Smooth muscle cell (in vitro differentiated cells): ENCODE results near the gene MYADML2. TPM values are rescaled to one million over a fixed set of nuclear protein-coding genes. Genes with fewer than 3 reads are reported as not detected.

Source experiments
- DNase-seq: peaks from one replicate; lab custom pipeline; 2025; ENCODE audit not compliant: unreplicated experiment; lab: John Stamatoyannopoulos, UW
- H2AFZ ChIP-seq: fragments of 200-600 bp; sonication (generic); 2 replicates; pipeline ENCODE4 v1.6.0; 2016; ENCODE audit warnings: antibody characterized with exemption, low read depth, mild to moderate bottlenecking
- H3F3A ChIP-seq: fragments of 200-600 bp; sonication (generic); 2 replicates; pipeline ENCODE4 v1.6.0; 2017; ENCODE audit warnings: antibody characterized with exemption, low read depth
- H3K27ac ChIP-seq: fragments of 200-600 bp; sonication (generic); 2 replicates; pipeline ENCODE4 v1.5.1; 2016; ENCODE audit warnings: low read depth, mild to moderate bottlenecking
- H3K27me3 ChIP-seq: fragments of 200-600 bp; sonication (generic); 2 replicates; pipeline ENCODE4 v1.6.1; 2016; ENCODE audit warnings: low read depth, mild to moderate bottlenecking
- H3K36me3 ChIP-seq: fragments of 200-600 bp; sonication (generic); 2 replicates; pipeline ENCODE4 v1.5.1; 2016; ENCODE audit warnings: low read depth
- H3K4me1 ChIP-seq: fragments of 200-600 bp; sonication (generic); 2 replicates; pipeline ENCODE4 v1.5.1; 2016; ENCODE audit warnings: low read depth
- H3K4me2 ChIP-seq: fragments of 200-600 bp; sonication (generic); 2 replicates; pipeline ENCODE4 v1.6.0; 2016; ENCODE audit warnings: mild to moderate bottlenecking
- H3K4me3 ChIP-seq: fragments of 200-600 bp; sonication (generic); 2 replicates; pipeline ENCODE4 v1.5.1; 2016; ENCODE audit warnings: mild to moderate bottlenecking
- H3K79me2 ChIP-seq: fragments of 200-600 bp; sonication (generic); 2 replicates; pipeline ENCODE4 v1.6.0; 2016; ENCODE audit warnings: low read depth, mild to moderate bottlenecking
- H3K9ac ChIP-seq: fragments of 200-600 bp; sonication (generic); 2 replicates; pipeline ENCODE4 v1.6.0; 2016; ENCODE audit warnings: low read depth
- H3K9me3 ChIP-seq: fragments of 200-600 bp; sonication (generic); replicated peaks from 2 replicates; pipeline ENCODE4 v1.5.1; 2016; ENCODE audit warnings: low read depth
- H4K20me1 ChIP-seq: fragments of 200-600 bp; sonication (generic); 2 replicates; pipeline ENCODE4 v1.6.0; 2016; ENCODE audit warnings: low read depth
- CTCF ChIP-seq: fragments of 200-600 bp; sonication (generic); IDR thresholded peaks from 2 replicates; pipeline ENCODE4 v1.5.1; 2017; ENCODE audit warnings: borderline replicate concordance, mild to moderate bottlenecking, antibody characterized with exemption; ENCODE audit not compliant: insufficient read depth, poor library complexity, severe bottlenecking
- WGBS: methylation state at CpG from one replicate; pipeline ENCODE4 v1.1.7; 2016; ENCODE audit warnings: low lambda C conversion rate; 5-methylcytosine and 5-hydroxymethylcytosine counted together
- polyA plus RNA-seq: library from polyadenylated mRNA; unstranded; fragments of >200 nt; fragmentation: Nextera tagmentation; extraction: Ambion mirVana; gene quantifications from 2 replicates; pipeline ENCODE4 v1.2.1, GENCODE V29; 2016
- total RNA-seq: library from RNA; depleted of rRNA; stranded (reverse); fragments of >200 nt; gene quantifications from 2 replicates; pipeline ENCODE4 v1.2.3, GENCODE V29; 2014

Gene MYADML2
- total and polyA plus RNA-seq, 2 experiments from 2014 or later: not detected

GRCh38 chr17:81986606-81987005 lies 39.6 kb upstream of the MYADML2 start:
- WGBS: 97% methylated on average over 26 of the region's 26 CpGs
- no peak overlapping the region for H2AFZ ChIP-seq
- no peak overlapping the region for H3K4me2 ChIP-seq
- H4K20me1 ChIP-seq: peaks cover 22% of the 10 kb centered on the region
- H3K79me2 ChIP-seq: peaks cover 3% of the 10 kb centered on the region
- H3K4me3 ChIP-seq: no peak overlapping the region
- TF ChIP-seq CTCF: no peak
- no peaks in the 10 kb centered on the region for H3K36me3 ChIP-seq
- no peak overlapping the region for H3K9ac ChIP-seq
- H3F3A ChIP-seq: no peaks in the 10 kb centered on the region
- no peaks in the 10 kb centered on the region for H3K27me3 ChIP-seq
- H3K27ac ChIP-seq: no peak overlapping the region
- DNase-seq: no peak
- H3K9me3 ChIP-seq: no peaks in the 10 kb centered on the region
- H3K4me1 ChIP-seq: peaks cover 2% of the 10 kb centered on the region

- no peak for DNase-seq
- Histone ChIP-seq H3K27ac (no peak overlapping the region), H3K4me3 (no peak overlapping the region), H3K4me1 (no peaks in the 10 kb centered on the region), H4K20me1 (peaks cover 18% of the 10 kb centered on the region), H3F3A (no peaks in the 10 kb centered on the region), H3K9me3 (no peaks in the 10 kb centered on the region), H3K27me3 (no peaks in the 10 kb centered on the region), H3K36me3 (no peaks in the 10 kb centered on the region), H3K79me2 (peaks cover under 1% of the 10 kb centered on the region), H3K4me2 (no peak overlapping the region), H3K9ac (no peak overlapping the region), H2AFZ (no peak overlapping the region)
- no peak for TF ChIP-seq CTCF
- WGBS: 98% methylated on average over 12 of the region's 21 CpGs
Measured at GRCh38 chr17:81984773-81985410, 37.9 kb upstream of the MYADML2 start.

- no peaks in the 10 kb centered on the region for H3K27me3 ChIP-seq
- no peak overlapping the region for H3K4me2 ChIP-seq
- DNase-seq: no peak
- H3K4me1 ChIP-seq: no peaks in the 10 kb centered on the region
- 96% methylated on average over 23 of the region's 26 CpGs for WGBS
- no peak overlapping the region for H3K9ac ChIP-seq
- H3F3A ChIP-seq: no peaks in the 10 kb centered on the region
- no peak overlapping the region for H3K4me3 ChIP-seq
- H3K9me3 ChIP-seq: no peaks in the 10 kb centered on the region
- no peaks in the 10 kb centered on the region for H3K79me2 ChIP-seq
- TF ChIP-seq CTCF: no peak
- no peaks in the 10 kb centered on the region for H3K36me3 ChIP-seq
- no peak overlapping the region for H2AFZ ChIP-seq
- H4K20me1 ChIP-seq: peaks cover 18% of the 10 kb centered on the region
- H3K27ac ChIP-seq: no peak overlapping the region
Measured at GRCh38 chr17:81983639-81984373, 36.8 kb upstream of the MYADML2 start.
